GM12878 (cell line): ENCODE results near the gene PIRT. TPM values are rescaled to one million over a fixed set of nuclear protein-coding genes. Genes with fewer than 3 reads are reported as not detected.

ENCODE experiments used
- ATAC-seq: fragments of 200-7000 bp; cut with Tn5 transposase; 3 replicates; pipeline ENCODE4 v1.9.1; 2020; ENCODE audit warnings: mild to moderate bottlenecking, moderate library complexity
- BruUV-seq: library from RNA; stranded (reverse); fragments of 400-500 nt; replicated peaks from 2 replicates; lab custom pipeline; 2021; lab: Mats Ljungman, UMichigan
- CTCF ChIA-PET: fragments of 300-600 bp; sonication (Branson Sonifier 250); formaldehyde crosslinking; extraction: SDS; loops from one replicate; lab custom pipeline; 2021; ENCODE audit warnings: inconsistent platforms; lab: Yijun Ruan, JAX
- POLR2A ChIA-PET: fragments of 350-600 bp; formaldehyde crosslinking; extraction: SDS; loops from one replicate; lab custom pipeline; 2021; ENCODE audit warnings: inconsistent platforms; lab: Charles Lee
- RAD21 ChIA-PET: fragments of 300-600 bp; sonication (Branson Sonifier 250); formaldehyde crosslinking; loops from one replicate; lab custom pipeline; 2023; ENCODE audit warnings: antibody characterized with exemption; ENCODE audit not compliant: unreplicated experiment; lab: Charles Lee
- SMC1A ChIA-PET: fragments of 300-600 bp; sonication (Branson Sonifier 250); formaldehyde crosslinking; loops from one replicate; lab custom pipeline; 2023; ENCODE audit not compliant: unreplicated experiment, uncharacterized antibody; lab: Charles Lee
- DNase-seq: peaks from one replicate; pipeline ENCODE4 v3.0.0-alpha.2; 2011; ENCODE audit warnings: low read depth, low spot score
- FAIRE-seq: peaks from 3 replicates; lab custom pipeline; 2011; peaks lifted over from hg19 to GRCh38; lab: Jason Lieb, UNC
- H2AFZ ChIP-seq: 2 replicates; pipeline ENCODE4 v1.6.0; 2011; ENCODE audit warnings: low read depth, low read length, control low read depth; ENCODE audit not compliant: control insufficient read depth
- H3K27ac ChIP-seq: 2 replicates; pipeline ENCODE4 v1.5.1; 2011; ENCODE audit warnings: control low read depth; ENCODE audit not compliant: control insufficient read depth, insufficient read depth
- H3K27me3 ChIP-seq, 2 experiments: replicated peaks in 1 of 2; 2 replicates each; pipeline versions ENCODE4 v1.6.0 to v1.6.1; 2011; ENCODE audit warnings: low read length in 1 of 2; ENCODE audit not compliant: control insufficient read depth in 2 of 2, insufficient read depth in 2 of 2
- H3K36me3 ChIP-seq, 2 experiments: 2 replicates each; pipeline ENCODE4 v1.5.1; 2011; ENCODE audit warnings: low read length in 1 of 2; ENCODE audit not compliant: control insufficient read depth in 2 of 2, insufficient read depth in 2 of 2
- H3K4me1 ChIP-seq: 2 replicates; pipeline ENCODE4 v1.6.1; 2011; ENCODE audit warnings: mild to moderate bottlenecking, low read length, moderate library complexity, mixed read lengths; ENCODE audit not compliant: control insufficient read depth, insufficient read depth
- H3K4me2 ChIP-seq: 2 replicates; pipeline ENCODE4 v1.6.0; 2011; ENCODE audit warnings: control low read depth; ENCODE audit not compliant: control insufficient read depth, insufficient read depth
- H3K4me3 ChIP-seq: fragments of 200-600 bp; sonication (generic); 2 replicates; pipeline ENCODE4 v1.5.1; 2016
- H3K79me2 ChIP-seq: 2 replicates; pipeline ENCODE4 v1.6.0; 2011; ENCODE audit warnings: low read length; ENCODE audit not compliant: control insufficient read depth, insufficient read depth
- H3K9ac ChIP-seq: 2 replicates; pipeline ENCODE4 v1.8.0; 2011; ENCODE audit warnings: low read length, control low read depth, mixed read lengths; ENCODE audit not compliant: control insufficient read depth, insufficient read depth
- H3K9me3 ChIP-seq: replicated peaks from 3 replicates; pipeline ENCODE4 v1.5.1; 2011; ENCODE audit warnings: mild to moderate bottlenecking, low read length; ENCODE audit not compliant: control insufficient read depth, insufficient read depth
- H4K20me1 ChIP-seq: 2 replicates; pipeline ENCODE4 v1.6.0; 2011; ENCODE audit not compliant: control insufficient read depth, insufficient read depth
- ASH2L ChIP-seq: fragments of 300-600, 200-600 bp; sonication (generic); IDR thresholded peaks from 2 replicates; pipeline ENCODE4 v1.6.1; 2017; ENCODE audit warnings: low read depth, mild to moderate bottlenecking, borderline replicate concordance
- ATF2 ChIP-seq: IDR thresholded peaks from 2 replicates; pipeline ENCODE4 v1.6.1; 2012; ENCODE audit warnings: low read length, inconsistent platforms
- CREM ChIP-seq: IDR thresholded peaks from 2 replicates; pipeline ENCODE4 v1.6.1; 2014; ENCODE audit warnings: antibody characterized with exemption, low read depth
- PRDM15 ChIP-seq: fragments of 450-650 bp; formaldehyde crosslinking; IDR thresholded peaks from 2 replicates; pipeline ENCODE4 v1.4.0; 2020; ENCODE audit warnings: mild to moderate bottlenecking, moderate library complexity
- RAD21 ChIP-seq: IDR thresholded peaks from 2 replicates; pipeline ENCODE4 v1.6.1; 2011; ENCODE audit warnings: mild to moderate bottlenecking, low read depth, low read length, moderate library complexity; ENCODE audit not compliant: insufficient read depth
- SMC3 ChIP-seq: IDR thresholded peaks from 2 replicates; pipeline ENCODE4 v1.6.1; 2011; ENCODE audit warnings: low read length, improper control_type of control experiment, borderline replicate concordance
- SUPT20H ChIP-seq: IDR thresholded peaks from 2 replicates; pipeline ENCODE4 v1.6.1; 2011; ENCODE audit warnings: low read depth, mild to moderate bottlenecking, low read length, moderate library complexity, borderline replicate concordance; ENCODE audit not compliant: control insufficient read depth
- WGBS: methylation state at CpG from one replicate; pipeline ENCODE4 v1.1.6; 2016; ENCODE audit warnings: low lambda C conversion rate; ENCODE audit not compliant: insufficient replicate concordance, insufficient coverage; ENCODE audit errors: missing lambda C conversion rate; 5-methylcytosine and 5-hydroxymethylcytosine counted together
- in situ Hi-C: fragments of 300-500 bp; cut with MboI; formaldehyde crosslinking; loops from 9 replicates; pipeline ENCODE4 v1.14.3; 2018; ENCODE audit warnings: mixed read lengths
- intact Hi-C: fragments of 100-400 bp; cut with micrococcal nuclease; formaldehyde crosslinking; loops from one replicate; pipeline ENCODE4 v1.14.2; 2022; ENCODE audit not compliant: unreplicated experiment
- polyA plus RNA-seq, 11 experiments: library from polyadenylated mRNA; depleted of rRNA in 4 of 11; unstranded in 6 of 11; stranded (reverse) in 5 of 11; fragments of >200 nt; fragmentation: Nextera tagmentation in 4 of 11; fragmentation: Illumina TruSeq in 1 of 11; extraction: Ambion mirVana in 4 of 11; extraction: Trizol in 1 of 11; gene quantifications; 1 replicate in 1 of 11; 2 replicates in 10 of 11; pipeline versions ENCODE4 v1.2.1 to v1.2.3, GENCODE V29; 2011 to 2016; ENCODE audit warnings: inconsistent platforms in 2 of 11, missing spikeins in 2 of 11, low read depth in 1 of 11
- total RNA-seq, 4 experiments: library from RNA; depleted of rRNA in 3 of 4; stranded (reverse); fragments of >200 nt in 3 of 4; fragmentation: Illumina TruSeq in 1 of 4; extraction: Trizol in 1 of 4; gene quantifications; 2 replicates each; pipeline versions ENCODE4 v1.2.1 to v1.2.3, GENCODE V29; 2013 to 2021

The PIRT gene
- total and polyA plus RNA-seq, 10 of the 15 experiments (the other 5 are each of a cell fraction or from before 2014, with no cell fraction given): not detected

GRCh38 chr17:10787306-10788045, 50.4 kb downstream of the PIRT start:
- intact Hi-C loops (no loop called here), in situ Hi-C loops (no loop called here)
- ChIA-PET RAD21 (no interaction called here), CTCF (interaction anchor here (0.9 kb wide), 1 partner anchor 11 kb away, joined by 3 read pairs; no protein-coding TSS in a partner anchor), SMC1A (no interaction called here), POLR2A (no interaction called here)
- Histone ChIP-seq H3K4me3 (no peak overlapping the region), H3K9me3 (no peaks in the 10 kb centered on the region), H3K27me3 (no peaks in the 10 kb centered on the region), H3K79me2 (no peaks in the 10 kb centered on the region), H3K9ac (no peak overlapping the region), H2AFZ (no peak overlapping the region), H3K36me3 (no peaks in the 10 kb centered on the region), H3K4me1 (no peaks in the 10 kb centered on the region), H4K20me1 (no peaks in the 10 kb centered on the region), H3K4me2 (no peak overlapping the region), H3K27ac (no peak overlapping the region)
- no peak for DNase-seq
- TF ChIP-seq SMC3 (no peak), PRDM15 (CRISPR knock-in tag) (no peak), ASH2L (no peak), CREM (no peak), RAD21 (no peak), ATF2 (no peak), SUPT20H (no peak)
- ATAC-seq: no peak
- no TSS peak for BruUV-seq
- WGBS: 19% methylated on average over 5 of the region's 5 CpGs
- no peak for FAIRE-seq
